BJ (cell line): Measurements from ENCODE around the gene RNF220. TPM values are rescaled to one million over a fixed set of nuclear protein-coding genes. Genes with fewer than 3 reads are reported as not detected.

Experiments
- CTCF ChIA-PET: fragments of 350-600 bp; formaldehyde crosslinking; extraction: SDS; loops from one replicate; lab custom pipeline; 2021; ENCODE audit warnings: antibody characterized with exemption, inconsistent platforms; lab: Yijun Ruan, JAX
- POLR2A ChIA-PET: fragments of 300-600 bp; sonication (Branson Sonifier 250); formaldehyde crosslinking; extraction: SDS; loops from one replicate; lab custom pipeline; 2021; ENCODE audit warnings: antibody characterized with exemption; lab: Charles Lee
- DNase-seq: peaks from one replicate; pipeline ENCODE4 v3.0.0-alpha.2; 2011; ENCODE audit warnings: low read depth
- H3K27me3 ChIP-seq: 2 replicates; pipeline ENCODE4 v1.6.0; 2011; ENCODE audit warnings: low read length; ENCODE audit not compliant: control insufficient read depth, insufficient read depth
- H3K36me3 ChIP-seq: 2 replicates; pipeline ENCODE4 v1.5.1; 2011; ENCODE audit warnings: low read length; ENCODE audit not compliant: control insufficient read depth, insufficient read depth
- H3K4me3 ChIP-seq: 2 replicates; pipeline ENCODE4 v1.5.1; 2011; ENCODE audit warnings: low read depth, mild to moderate bottlenecking, control low read depth, low read length
- polyA plus RNA-seq: library from polyadenylated mRNA; depleted of rRNA; stranded (reverse); fragments of >200 nt; gene quantifications from 2 replicates; pipeline ENCODE4 v1.2.3, GENCODE V29; 2011
- TF ChIP-seq, protein P1 (sequence below): IDR thresholded peaks from 2 replicates; pipeline ENCODE4 v1.5.1; 2011; ENCODE audit warnings: low read depth, mild to moderate bottlenecking, control low read depth, inconsistent platforms, low read length, moderate library complexity; ENCODE audit not compliant: insufficient read depth

Gene RNF220
- polyA plus RNA-seq, 1 experiment = 65.4 TPM

GRCh38 chr1:44672961-44673674 lies 268.1 kb downstream of the RNF220 start:
- H3K4me3 ChIP-seq = peak overlapping the region; percentile 65
- no peak for DNase-seq
- TF ChIP-seq, protein P1, sequence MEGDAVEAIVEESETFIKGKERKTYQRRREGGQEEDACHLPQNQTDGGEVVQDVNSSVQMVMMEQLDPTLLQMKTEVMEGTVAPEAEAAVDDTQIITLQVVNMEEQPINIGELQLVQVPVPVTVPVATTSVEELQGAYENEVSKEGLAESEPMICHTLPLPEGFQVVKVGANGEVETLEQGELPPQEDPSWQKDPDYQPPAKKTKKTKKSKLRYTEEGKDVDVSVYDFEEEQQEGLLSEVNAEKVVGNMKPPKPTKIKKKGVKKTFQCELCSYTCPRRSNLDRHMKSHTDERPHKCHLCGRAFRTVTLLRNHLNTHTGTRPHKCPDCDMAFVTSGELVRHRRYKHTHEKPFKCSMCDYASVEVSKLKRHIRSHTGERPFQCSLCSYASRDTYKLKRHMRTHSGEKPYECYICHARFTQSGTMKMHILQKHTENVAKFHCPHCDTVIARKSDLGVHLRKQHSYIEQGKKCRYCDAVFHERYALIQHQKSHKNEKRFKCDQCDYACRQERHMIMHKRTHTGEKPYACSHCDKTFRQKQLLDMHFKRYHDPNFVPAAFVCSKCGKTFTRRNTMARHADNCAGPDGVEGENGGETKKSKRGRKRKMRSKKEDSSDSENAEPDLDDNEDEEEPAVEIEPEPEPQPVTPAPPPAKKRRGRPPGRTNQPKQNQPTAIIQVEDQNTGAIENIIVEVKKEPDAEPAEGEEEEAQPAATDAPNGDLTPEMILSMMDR = no peak
- no peaks in the 10 kb centered on the region for H3K27me3 ChIP-seq
- H3K36me3 ChIP-seq = no peaks in the 10 kb centered on the region; the same call in 1 of the 2 replicates
- ChIA-PET POLR2A (no interaction called here), CTCF (interaction anchor here (1.2 to 4.2 kb wide), 7 partner anchors 11 to 64 kb away, joined by 3 to 25 read pairs (median 11); no protein-coding TSS in a partner anchor)

DNA sequence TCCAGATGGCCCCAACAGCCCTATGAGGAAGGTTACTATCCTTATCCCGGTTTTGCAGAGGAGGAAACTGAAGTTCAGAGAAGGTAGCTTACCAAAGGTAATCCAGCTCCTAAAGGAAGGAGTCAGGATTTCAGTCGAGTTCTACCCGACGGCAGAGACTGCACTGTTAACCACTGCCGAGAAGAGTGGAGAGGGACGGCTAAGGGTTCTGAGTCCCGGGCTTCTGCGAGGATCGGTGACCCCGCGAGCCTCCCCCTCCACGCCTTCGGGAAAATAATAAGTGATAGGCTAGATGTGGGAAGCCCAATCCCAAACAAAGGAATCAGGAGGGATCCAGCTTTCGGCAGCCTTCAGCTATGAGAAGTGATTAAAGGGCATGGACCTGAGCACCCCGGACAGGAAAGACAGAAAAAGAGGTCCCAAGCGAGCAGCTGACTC lies 268.6 kb downstream of the RNF220 start:
- Histone ChIP-seq H3K27me3 (no peaks in the 10 kb centered on the region), H3K4me3 (peak overlapping the region; percentile 65), H3K36me3 (no peaks in the 10 kb centered on the region; the same call in 1 of the 2 replicates)
- TF ChIP-seq, protein P1 = no peak
- ChIA-PET CTCF (interaction anchor here (0.6 to 4.2 kb wide), 9 partner anchors 11 to 375 kb away, joined by 3 to 25 read pairs (median 4); no protein-coding TSS in a partner anchor), POLR2A (no interaction called here)
- no peak for DNase-seq

DNA sequence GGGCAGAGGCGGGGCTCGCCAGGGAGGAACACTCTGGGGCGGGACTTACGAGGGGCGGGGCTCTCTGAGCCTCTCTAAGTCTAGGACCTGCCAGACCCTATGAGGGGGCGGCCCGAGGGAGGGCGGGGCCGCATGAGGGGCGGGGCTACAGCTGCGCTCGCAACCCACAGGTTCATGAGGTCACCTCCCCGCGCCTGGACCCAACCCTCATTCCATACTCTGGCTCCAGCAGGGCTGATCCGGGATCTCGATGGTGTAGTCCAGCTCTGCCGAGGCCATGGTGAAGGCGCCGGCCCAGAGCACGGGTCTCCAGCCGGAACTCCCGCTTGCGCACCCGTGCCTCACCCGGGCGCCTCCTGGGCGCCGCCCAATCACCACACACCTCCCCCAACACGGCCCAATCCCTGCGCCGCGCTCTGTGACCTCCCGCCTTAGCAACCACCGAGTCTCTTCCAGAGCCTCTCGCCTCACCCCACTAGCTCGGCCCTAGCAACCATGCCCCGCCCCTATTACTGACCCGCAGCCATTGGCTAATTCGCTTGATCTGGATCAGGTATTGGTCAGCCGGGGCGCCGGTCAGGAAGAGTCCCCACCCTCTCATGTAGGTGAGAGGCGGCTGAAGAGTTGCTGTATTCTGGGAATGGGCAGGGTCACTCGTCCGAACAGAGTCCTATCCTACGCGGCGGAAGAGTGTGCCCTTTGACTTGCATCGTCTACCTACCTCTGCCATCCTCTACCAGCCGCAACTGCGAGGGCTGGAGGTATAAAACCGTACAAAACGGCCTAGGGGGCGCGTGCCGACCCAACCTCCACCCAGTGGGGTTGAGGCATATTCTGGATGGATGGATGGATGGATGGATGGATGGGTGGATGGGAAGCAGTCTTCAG lies 269.3 kb downstream of the RNF220 start, which contains the start of the genes ARMH1 and TMEM53:
ARMH1 (plus strand) TSS at position 602 of the 888 bp plus-strand sequence. CDS start 14,984 bp downstream, outside the sequence.
TMEM53 (minus strand) TSS at position 369 of the 888 bp plus-strand sequence; CDS start at position 279, 90 bp downstream.
- POLR2A ChIA-PET = no interaction called here
- peak; percentile 91 for DNase-seq
- peak within 1 kb of the TSS; percentile 65 for H3K4me3 ChIP-seq
- TF ChIP-seq, protein P1 = no peak
- H3K27me3 ChIP-seq = no peaks in the 10 kb centered on the region
- CTCF ChIA-PET = interaction anchor here (0.6 to 4.2 kb wide), 9 partner anchors 12 to 376 kb away, joined by 3 to 25 read pairs (median 4); no protein-coding TSS in a partner anchor
- H3K36me3 ChIP-seq = no peaks in the 10 kb centered on the region; the same call in 1 of the 2 replicates

- Histone ChIP-seq H3K36me3 (no peaks in the 10 kb centered on the region; the same call in 1 of the 2 replicates), H3K27me3 (no peaks in the 10 kb centered on the region), H3K4me3 (peak overlapping the region; percentile 65)
- CTCF ChIA-PET = interaction anchor here (2.2 to 4.2 kb wide), 2 partner anchors 19 to 23 kb away, joined by 11 to 25 read pairs; no protein-coding TSS in a partner anchor
- POLR2A ChIA-PET = no interaction called here
- TF ChIP-seq, protein P1 = no peak
- no peak for DNase-seq
Observed at GRCh38 chr1:44675186-44675585, 270.1 kb downstream of the RNF220 start.
